ENCODE results near the gene CCDC9B. TPM values are rescaled to one million over a fixed set of nuclear protein-coding genes. Genes with fewer than 3 reads are reported as not detected.

The CCDC9B gene
- total RNA-seq, 1 experiment from 2014 or later = 102 TPM

GRCh38 chr15:40282147-40282868, 58.4 kb downstream of the CCDC9B start:
- TF ChIP-seq CTCF (IDR thresholded peaks at IDR 0.05; ENCODE audit: unreplicated experiment) = peak; percentile 65
- CTCF ChIA-PET = interaction anchor here (0.8 to 1.0 kb wide), 3 partner anchors 14 to 84 kb away, joined by 3 to 14 read pairs (median 4); no protein-coding TSS in a partner anchor
- DNase-seq = peak; percentile 59
- no peaks in the 10 kb centered on the region for H3K36me3 Mint-ChIP-seq (ENCODE audit: insufficient read depth, unreplicated experiment)
- BruUV-seq (replicated peaks) = no TSS peak
- peak overlapping the region; percentile 57 for H3K4me3 Mint-ChIP-seq (ENCODE audit: low read depth, unreplicated experiment)
- no peak overlapping the region for H3K27ac Mint-ChIP-seq (ENCODE audit: unreplicated experiment)
- no peaks in the 10 kb centered on the region for H3K27me3 Mint-ChIP-seq (ENCODE audit: unreplicated experiment)
- no peaks in the 10 kb centered on the region for H3K4me1 Mint-ChIP-seq (ENCODE audit: low read depth, unreplicated experiment)
- intact Hi-C loops (cut with micrococcal nuclease; ENCODE audit: unreplicated experiment) = no loop called here
- no peaks in the 10 kb centered on the region for H3K9me3 Mint-ChIP-seq (ENCODE audit: low read depth, unreplicated experiment)

GRCh38 chr15:40281801-40282146, 59.0 kb downstream of the CCDC9B start:
- CTCF ChIA-PET = no interaction called here
- no TSS peak for BruUV-seq (replicated peaks)
- no peak overlapping the region for H3K27ac Mint-ChIP-seq (ENCODE audit: unreplicated experiment)
- no peaks in the 10 kb centered on the region for H3K9me3 Mint-ChIP-seq (ENCODE audit: low read depth, unreplicated experiment)
- H3K27me3 Mint-ChIP-seq (ENCODE audit: unreplicated experiment) = no peaks in the 10 kb centered on the region
- no peak for DNase-seq
- intact Hi-C loops (cut with micrococcal nuclease; ENCODE audit: unreplicated experiment) = no loop called here
- H3K4me3 Mint-ChIP-seq (ENCODE audit: low read depth, unreplicated experiment) = peak overlapping the region; percentile 57
- TF ChIP-seq CTCF (IDR thresholded peaks at IDR 0.05; ENCODE audit: unreplicated experiment) = no peak
- H3K4me1 Mint-ChIP-seq (ENCODE audit: low read depth, unreplicated experiment) = no peaks in the 10 kb centered on the region
- no peaks in the 10 kb centered on the region for H3K36me3 Mint-ChIP-seq (ENCODE audit: insufficient read depth, unreplicated experiment)

Other genes starting within 250 kb of the CCDC9B start
- gene BMF, start 232.1 kb downstream of the CCDC9B start, total RNA-seq (2022) = 7.9 and 11.5 TPM in 2 replicates
- 39.0 and 41.8 TPM in 2 replicates for gene BUB1B, start 179.9 kb downstream of the CCDC9B start, total RNA-seq (2022)
- gene PAK6, start 101.9 kb downstream of the CCDC9B start, total RNA-seq (2022) = 7.0 and 7.1 TPM in 2 replicates
- 0.56 TPM in 1 of 2 replicates, not detected in the other for gene ANKRD63, start 57.9 kb downstream of the CCDC9B start, total RNA-seq (2022)
- gene PLCB2, start 33.0 kb downstream of the CCDC9B start, total RNA-seq (2022) = 37.3 and 43.1 TPM in 2 replicates
- 14.3 and 16.6 TPM in 2 replicates for gene INAFM2, start 17.2 kb downstream of the CCDC9B start, total RNA-seq (2022)
- not detected in 2 replicates for gene PHGR1, start 10.1 kb upstream of the CCDC9B start, total RNA-seq (2022)
- 1.1 and 1.3 TPM in 2 replicates for gene DISP2, start 17.3 kb upstream of the CCDC9B start, total RNA-seq (2022)
- gene KNSTRN, start 41.8 kb upstream of the CCDC9B start, total RNA-seq (2022) = 29.5 and 44.5 TPM in 2 replicates
- 46.6 and 54.2 TPM in 2 replicates for gene IVD, start 64.9 kb upstream of the CCDC9B start, total RNA-seq (2022)
- 15.6 and 17.2 TPM in 2 replicates for gene BAHD1, start 100.0 kb upstream of the CCDC9B start, total RNA-seq (2022)
- 8.7 and 11.5 TPM in 2 replicates for gene CHST14, start 130.0 kb upstream of the CCDC9B start, total RNA-seq (2022)
- gene CCDC32, start 224.1 kb upstream of the CCDC9B start, total RNA-seq (2022) = 11.4 and 13.6 TPM in 2 replicates
- 8.5 and 9.2 TPM in 2 replicates for gene RPUSD2, start 228.4 kb upstream of the CCDC9B start, total RNA-seq (2022)

Data from Calu3 (cell line).